ENCODE results near the gene ACYP1. TPM values are rescaled to one million over a fixed set of nuclear protein-coding genes. Genes with fewer than 3 reads are reported as not detected.

ACYP1 gene
- total and polyA plus RNA-seq, 9 of the 15 experiments (the other 6 are each of a cell fraction or from before 2014, with no cell fraction given), result 19.9 to 113 (median 52.3) TPM

DNA sequence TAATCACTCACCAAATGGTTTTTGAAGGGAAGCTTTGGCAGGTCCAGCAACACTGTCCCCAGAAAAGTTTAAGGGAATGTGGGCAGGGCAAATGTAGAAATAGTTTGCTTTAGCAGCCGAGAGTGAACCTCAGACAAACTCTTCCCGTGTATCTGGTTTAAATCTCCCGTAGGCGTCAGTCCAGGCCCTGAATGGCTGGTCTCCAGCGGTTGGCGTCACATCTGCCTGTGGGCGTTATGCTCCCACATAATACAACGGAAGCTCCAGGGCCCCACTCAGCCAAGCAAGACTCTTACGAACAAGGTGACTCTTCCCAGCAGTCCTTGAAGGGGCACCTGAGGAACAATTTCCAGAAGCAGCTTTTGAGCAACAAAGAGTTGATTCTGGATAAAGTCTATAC lies 6.6 kb upstream of the ACYP1 start (continued):
- TF ChIP-seq, protein P1, sequence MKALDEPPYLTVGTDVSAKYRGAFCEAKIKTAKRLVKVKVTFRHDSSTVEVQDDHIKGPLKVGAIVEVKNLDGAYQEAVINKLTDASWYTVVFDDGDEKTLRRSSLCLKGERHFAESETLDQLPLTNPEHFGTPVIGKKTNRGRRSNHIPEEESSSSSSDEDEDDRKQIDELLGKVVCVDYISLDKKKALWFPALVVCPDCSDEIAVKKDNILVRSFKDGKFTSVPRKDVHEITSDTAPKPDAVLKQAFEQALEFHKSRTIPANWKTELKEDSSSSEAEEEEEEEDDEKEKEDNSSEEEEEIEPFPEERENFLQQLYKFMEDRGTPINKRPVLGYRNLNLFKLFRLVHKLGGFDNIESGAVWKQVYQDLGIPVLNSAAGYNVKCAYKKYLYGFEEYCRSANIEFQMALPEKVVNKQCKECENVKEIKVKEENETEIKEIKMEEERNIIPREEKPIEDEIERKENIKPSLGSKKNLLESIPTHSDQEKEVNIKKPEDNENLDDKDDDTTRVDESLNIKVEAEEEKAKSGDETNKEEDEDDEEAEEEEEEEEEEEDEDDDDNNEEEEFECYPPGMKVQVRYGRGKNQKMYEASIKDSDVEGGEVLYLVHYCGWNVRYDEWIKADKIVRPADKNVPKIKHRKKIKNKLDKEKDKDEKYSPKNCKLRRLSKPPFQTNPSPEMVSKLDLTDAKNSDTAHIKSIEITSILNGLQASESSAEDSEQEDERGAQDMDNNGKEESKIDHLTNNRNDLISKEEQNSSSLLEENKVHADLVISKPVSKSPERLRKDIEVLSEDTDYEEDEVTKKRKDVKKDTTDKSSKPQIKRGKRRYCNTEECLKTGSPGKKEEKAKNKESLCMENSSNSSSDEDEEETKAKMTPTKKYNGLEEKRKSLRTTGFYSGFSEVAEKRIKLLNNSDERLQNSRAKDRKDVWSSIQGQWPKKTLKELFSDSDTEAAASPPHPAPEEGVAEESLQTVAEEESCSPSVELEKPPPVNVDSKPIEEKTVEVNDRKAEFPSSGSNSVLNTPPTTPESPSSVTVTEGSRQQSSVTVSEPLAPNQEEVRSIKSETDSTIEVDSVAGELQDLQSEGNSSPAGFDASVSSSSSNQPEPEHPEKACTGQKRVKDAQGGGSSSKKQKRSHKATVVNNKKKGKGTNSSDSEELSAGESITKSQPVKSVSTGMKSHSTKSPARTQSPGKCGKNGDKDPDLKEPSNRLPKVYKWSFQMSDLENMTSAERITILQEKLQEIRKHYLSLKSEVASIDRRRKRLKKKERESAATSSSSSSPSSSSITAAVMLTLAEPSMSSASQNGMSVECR (CRISPR knock-in tag; IDR thresholded peaks at IDR 0.05), result no peak
- TF ChIP-seq GATAD2B (IDR thresholded peaks at IDR 0.05; ENCODE audit: borderline replicate concordance) (no peak), JUND (IDR thresholded peaks at IDR 0.05; ENCODE audit: borderline replicate concordance, low read depth, low read length) (peak; percentile 36; the same call in 1 of the 2 replicates), JUND (tag; IDR thresholded peaks at IDR 0.05; ENCODE audit: borderline replicate concordance, low read depth, low read length) (no peak; the same call in 2 of the 3 replicates), ZNF408 (CRISPR knock-in tag; IDR thresholded peaks at IDR 0.05; ENCODE audit: low read depth) (no peak), FOXK1 (CRISPR knock-in tag; IDR thresholded peaks at IDR 0.05; ENCODE audit: borderline replicate concordance) (no peak), RBM17 (IDR thresholded peaks at IDR 0.05; ENCODE audit: borderline replicate concordance, low read depth, low read length) (no peak), RNF219 (CRISPR knock-in tag; IDR thresholded peaks at IDR 0.05) (no peak), CCNT2 (IDR thresholded peaks at IDR 0.05; ENCODE audit: borderline replicate concordance, extremely low read depth, insufficient read length, low read depth, low read length) (no peak), XRCC5 (IDR thresholded peaks at IDR 0.05; ENCODE audit: low read depth, low read length) (no peak), ZNF398 (CRISPR knock-in tag; IDR thresholded peaks at IDR 0.05) (no peak), TCF3 (CRISPR knock-in tag; IDR thresholded peaks at IDR 0.05) (no peak)
